Lower leg skin (tissue), 3 donors: ENCODE data around the gene GPR61.

ENCODE experiments used
- POLR2A ChIP-seq, 2 donors: fragments of 450-650 bp; IDR thresholded peaks; one replicate each; pipeline ENCODE4 v1.6.1; 2016 to 2017; ENCODE audit warnings: antibody characterized with exemption in 2 of 2, mild to moderate bottlenecking in 1 of 2, moderate library complexity in 1 of 2
- TF ChIP-seq, protein P1 (sequence below), 3 donors: fragments of 450-650 bp; IDR thresholded peaks; one replicate each; pipeline ENCODE4 v1.5.1; 2016; ENCODE audit warnings: antibody characterized with exemption in 3 of 3, mild to moderate bottlenecking in 3 of 3, moderate library complexity in 2 of 3

DNA sequence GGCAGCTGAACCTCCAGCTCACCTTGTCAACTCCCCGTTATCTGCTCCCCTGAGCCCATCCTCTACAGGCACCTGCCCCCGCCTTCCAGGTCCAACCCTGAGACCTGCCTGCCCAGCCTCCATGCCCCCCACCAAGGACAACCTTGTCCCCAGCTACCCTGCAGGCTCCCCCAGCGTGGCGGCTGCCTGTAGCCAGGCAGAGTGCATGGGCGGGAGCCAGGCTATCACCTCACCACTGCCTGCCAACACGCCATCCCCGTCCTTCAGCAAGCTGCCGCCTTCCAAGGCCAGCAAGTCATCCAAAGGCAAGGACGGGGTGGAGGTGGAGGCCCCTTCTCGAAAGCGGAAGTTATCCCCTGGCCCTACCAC, 48.8 kb upstream of the GPR61 start:
- TF ChIP-seq, protein P1, sequence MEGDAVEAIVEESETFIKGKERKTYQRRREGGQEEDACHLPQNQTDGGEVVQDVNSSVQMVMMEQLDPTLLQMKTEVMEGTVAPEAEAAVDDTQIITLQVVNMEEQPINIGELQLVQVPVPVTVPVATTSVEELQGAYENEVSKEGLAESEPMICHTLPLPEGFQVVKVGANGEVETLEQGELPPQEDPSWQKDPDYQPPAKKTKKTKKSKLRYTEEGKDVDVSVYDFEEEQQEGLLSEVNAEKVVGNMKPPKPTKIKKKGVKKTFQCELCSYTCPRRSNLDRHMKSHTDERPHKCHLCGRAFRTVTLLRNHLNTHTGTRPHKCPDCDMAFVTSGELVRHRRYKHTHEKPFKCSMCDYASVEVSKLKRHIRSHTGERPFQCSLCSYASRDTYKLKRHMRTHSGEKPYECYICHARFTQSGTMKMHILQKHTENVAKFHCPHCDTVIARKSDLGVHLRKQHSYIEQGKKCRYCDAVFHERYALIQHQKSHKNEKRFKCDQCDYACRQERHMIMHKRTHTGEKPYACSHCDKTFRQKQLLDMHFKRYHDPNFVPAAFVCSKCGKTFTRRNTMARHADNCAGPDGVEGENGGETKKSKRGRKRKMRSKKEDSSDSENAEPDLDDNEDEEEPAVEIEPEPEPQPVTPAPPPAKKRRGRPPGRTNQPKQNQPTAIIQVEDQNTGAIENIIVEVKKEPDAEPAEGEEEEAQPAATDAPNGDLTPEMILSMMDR (IDR thresholded peaks at IDR 0.05), result no peak
- no peak for TF ChIP-seq POLR2A (IDR thresholded peaks at IDR 0.05)
